GM18907 (cell line): ENCODE measurements around the gene EDN1.

Experiments
- ATAC-seq: cut with Tn5 transposase; IDR thresholded peaks from one replicate; pipeline ENCODE4 v1.9.1; 2021; ENCODE audit warnings: mild to moderate bottlenecking, moderate library complexity; ENCODE audit not compliant: unreplicated experiment

The EDN1 gene

GRCh38 chr6:12269110-12269509, 21.1 kb upstream of the EDN1 start:
- ATAC-seq = no peak

- ATAC-seq = no peak
Observed at GRCh38 chr6:12270551-12271230, 19.5 kb upstream of the EDN1 start.

GRCh38 chr6:12271594-12271993, 18.6 kb upstream of the EDN1 start:
- ATAC-seq = no peak

GRCh38 chr6:12271997-12272396, 18.2 kb upstream of the EDN1 start:
- ATAC-seq = no peak

DNA sequence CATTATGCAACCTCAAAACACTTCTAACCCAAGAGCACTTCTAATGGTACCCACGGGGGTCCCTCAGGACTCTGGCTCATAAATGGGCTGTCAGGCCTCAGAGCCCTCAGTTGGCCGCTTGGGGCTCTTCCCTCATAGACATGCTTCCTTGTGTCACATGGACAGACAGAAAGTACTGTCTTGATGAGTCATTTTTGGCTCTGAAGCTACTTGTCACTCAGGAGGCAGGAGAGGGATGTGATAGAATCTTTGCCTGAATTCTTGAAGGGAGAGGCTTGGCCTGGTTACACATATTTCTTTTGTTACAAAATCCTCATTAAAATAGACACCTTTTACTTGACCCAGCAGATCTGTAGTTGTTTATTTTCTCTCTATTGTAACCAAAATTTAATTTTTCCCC, 15.1 kb upstream of the EDN1 start:
- ATAC-seq = no peak

DNA sequence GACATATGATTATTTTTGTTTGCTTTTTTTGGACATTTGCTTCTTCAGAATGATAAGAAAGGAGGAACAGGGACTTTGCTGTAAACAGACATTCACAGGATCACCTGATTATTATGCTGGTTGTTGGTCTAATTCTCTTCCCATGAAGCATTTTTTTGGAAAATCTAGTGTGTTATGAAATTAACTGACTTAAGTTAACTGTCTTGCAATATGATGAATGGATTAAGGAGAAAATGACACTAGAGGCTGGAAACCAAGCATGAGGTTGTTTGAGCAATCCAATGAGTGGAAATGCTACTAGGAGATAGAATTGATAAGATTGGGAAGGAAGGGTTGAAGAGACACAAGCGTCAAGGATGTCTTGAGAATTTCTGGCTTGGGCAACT, 13.2 kb upstream of the EDN1 start:
- no peak for ATAC-seq

GRCh38 chr6:12277386-12277785, 12.8 kb upstream of the EDN1 start:
- ATAC-seq = no peak

GRCh38 chr6:12278915-12279314, 11.2 kb upstream of the EDN1 start:
- no peak for ATAC-seq

- no peak for ATAC-seq
Observed at GRCh38 chr6:12279322-12280091, 10.7 kb upstream of the EDN1 start.

DNA sequence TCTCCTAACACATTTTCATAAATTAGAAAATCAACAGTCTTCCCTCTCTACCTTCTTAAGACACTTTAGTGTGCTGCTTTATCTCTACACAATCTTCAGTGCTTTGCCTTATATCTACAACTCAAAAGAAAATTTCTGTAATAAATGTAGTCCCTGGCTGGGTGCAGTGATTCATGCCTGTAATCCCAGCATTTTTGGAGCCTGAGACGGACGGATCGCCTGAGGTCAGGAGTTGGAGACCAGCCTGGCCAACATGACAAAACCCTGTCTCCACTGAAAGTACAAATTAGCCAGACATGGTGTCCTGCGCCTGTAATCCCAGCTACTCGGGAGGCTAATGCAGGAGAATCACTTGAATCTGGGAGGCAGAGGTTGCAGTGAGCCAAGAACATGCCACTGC, 9.7 kb upstream of the EDN1 start:
- ATAC-seq = no peak

DNA sequence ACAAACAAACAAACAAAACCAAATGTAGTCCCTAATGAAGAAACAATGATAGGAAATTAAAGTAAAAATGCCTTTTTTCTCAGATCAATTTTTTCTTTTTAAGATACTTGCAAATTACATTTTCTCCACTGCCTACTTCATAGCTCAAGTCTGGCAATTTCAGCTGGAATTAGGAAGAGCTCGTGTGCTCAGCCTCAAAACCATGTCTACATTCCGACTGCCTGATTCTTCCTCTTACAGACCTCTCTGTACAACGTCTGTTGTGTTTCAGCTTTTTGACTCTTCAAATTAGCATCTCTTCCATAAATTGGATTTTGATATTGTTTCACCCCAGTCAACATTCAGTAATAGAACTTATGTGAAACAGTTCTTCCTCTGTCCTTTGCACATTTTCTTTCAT, 9.3 kb upstream of the EDN1 start:
- ATAC-seq = no peak

GRCh38 chr6:12283904-12284303, 6.3 kb upstream of the EDN1 start:
- no peak for ATAC-seq

DNA sequence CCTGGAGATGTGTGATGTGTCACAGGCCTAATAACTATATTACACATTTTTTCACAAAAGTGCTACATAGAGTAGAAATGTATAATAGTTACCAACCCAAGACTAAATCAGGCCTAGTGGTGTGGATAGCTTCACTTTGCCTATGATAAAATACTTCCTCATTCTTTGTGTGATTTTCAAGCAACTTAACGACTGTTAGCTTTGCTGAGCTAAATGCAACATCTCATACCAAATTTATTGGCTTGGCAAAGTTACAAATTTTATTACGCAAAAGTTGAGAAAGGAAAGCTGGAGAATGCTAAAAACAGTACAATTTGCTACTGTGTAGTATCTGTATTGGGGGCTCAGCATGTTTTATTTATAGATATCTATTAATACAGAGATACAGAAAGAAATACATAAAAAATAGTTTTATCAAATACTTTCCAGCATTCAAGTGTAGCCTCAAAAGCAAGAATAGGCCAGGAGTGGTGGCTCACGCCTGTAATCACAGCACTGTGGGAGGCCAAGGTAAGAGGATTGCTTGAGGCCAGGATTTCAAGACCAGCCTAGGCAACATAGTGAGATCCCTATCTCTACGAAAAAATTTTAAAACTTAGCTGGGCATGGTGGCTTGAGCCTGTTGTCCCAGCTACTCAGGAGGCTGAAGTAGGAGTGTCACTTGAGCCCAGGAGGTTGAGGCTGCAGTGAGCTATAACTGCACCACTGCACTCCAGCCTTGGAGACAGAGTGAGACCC, 3.6 kb upstream of the EDN1 start:
- no peak for ATAC-seq

DNA sequence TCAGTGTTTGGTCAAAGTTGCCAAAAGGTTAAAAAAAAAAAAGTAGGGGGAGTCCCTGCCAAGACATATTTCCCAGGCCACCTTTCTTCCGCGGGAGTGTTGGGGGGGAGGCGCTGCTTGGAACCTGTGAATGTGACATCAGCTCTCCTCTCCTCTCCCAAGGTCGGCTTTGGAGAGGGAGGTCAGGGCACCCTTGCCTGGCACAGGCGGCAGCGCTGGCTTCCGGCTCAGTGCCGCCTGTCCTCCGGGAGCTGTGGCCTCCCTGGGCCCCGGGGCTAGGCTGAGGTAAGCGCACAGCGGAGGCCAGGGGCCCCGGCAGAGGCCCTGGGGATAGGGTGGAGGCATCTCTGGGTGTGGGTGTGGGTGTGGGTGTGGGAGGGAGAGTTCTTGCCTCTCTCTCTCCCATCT, 1.9 kb upstream of the EDN1 start:
- ATAC-seq = no peak

DNA sequence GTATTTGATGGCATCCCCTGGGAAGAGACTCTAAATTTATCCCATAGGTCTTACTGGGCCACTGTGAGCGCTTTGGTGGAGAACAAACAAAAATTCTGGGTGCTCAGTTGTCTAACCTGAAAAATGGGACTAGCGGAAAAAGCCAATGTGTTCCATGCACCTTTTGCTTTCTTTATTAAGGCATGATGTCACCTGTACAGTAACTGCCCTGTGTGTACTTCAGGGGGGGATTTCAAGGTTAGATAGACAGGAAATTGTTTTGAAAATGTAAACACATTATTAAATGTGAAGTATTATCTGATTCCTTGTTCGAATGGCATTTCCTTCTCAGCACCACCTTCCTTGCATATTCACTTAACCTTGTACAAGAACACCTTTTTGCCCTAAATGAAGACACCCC, 1.2 kb upstream of the EDN1 start:
- no peak for ATAC-seq

- peak; percentile 36 for ATAC-seq
Observed at GRCh38 chr6:12289365-12289919, 719 bp upstream of the EDN1 start.

DNA sequence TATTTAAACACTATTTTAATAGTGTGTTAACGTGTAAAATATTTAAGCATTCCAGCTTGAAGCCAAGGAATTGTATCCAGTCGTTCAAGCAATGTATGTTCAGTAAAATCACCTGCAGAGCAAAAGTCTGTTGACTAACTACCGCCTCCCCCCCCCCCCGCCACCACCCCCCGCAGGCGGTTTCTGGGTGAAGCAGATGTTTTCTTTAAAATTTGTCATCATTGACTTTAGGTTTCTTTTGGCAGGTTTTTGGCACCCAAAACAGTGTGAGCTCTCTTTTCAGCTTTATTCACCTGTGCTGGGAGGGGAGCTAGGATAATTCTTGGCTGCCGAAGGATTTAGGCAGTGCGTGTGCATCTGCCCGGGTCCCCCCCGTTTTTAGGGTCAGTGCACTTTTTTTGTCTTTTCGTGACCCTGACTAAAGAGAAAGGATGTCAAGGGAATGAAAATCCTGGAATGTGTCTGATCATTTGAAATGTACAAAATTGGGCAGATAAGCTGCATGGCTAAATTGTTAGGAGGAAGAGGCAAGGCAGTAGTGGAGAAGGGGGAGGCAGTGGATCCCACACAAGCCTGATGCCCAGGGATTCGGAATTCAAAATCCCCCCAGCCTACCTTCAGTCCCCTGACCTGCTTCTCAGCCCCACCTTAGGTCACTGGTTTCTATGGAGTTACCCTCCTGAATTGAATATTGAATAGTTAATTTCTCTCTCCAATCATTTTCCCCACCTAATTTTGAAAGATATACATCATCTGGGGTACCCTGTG, 1.1 kb downstream of the EDN1 start:
- ATAC-seq = no peak

DNA sequence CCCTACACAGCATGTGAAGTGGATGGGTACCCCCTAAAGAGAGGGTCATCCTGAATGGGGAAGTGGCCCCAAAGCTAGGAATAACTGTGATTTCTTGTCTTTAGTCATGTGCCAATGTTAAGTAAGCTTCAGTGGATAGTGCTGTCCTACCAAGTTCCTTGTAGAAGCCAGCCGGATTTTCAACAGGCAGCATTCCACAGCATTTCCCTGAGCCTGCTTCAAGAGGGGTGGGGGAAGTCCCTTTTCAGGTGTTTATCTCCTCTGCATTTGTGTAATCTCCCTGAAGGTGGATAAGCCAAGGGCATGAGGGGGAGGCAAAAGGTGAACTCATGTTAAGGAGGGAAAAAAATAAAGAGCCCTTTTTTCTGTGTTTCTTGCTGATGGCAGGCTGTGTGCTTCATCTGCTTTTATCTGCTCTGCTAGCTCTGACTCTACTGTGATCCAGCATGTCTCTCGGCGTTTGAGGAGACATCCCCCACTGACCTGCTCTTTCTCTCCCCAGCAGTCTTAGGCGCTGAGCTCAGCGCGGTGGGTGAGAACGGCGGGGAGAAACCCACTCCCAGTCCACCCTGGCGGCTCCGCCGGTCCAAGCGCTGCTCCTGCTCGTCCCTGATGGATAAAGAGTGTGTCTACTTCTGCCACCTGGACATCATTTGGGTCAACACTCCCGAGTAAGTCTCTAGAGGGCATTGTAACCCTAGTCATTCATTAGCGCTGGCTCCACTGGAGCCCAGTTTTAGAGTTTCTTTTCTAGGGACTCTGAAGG, 1.9 kb downstream of the EDN1 start:
- ATAC-seq = no peak

DNA sequence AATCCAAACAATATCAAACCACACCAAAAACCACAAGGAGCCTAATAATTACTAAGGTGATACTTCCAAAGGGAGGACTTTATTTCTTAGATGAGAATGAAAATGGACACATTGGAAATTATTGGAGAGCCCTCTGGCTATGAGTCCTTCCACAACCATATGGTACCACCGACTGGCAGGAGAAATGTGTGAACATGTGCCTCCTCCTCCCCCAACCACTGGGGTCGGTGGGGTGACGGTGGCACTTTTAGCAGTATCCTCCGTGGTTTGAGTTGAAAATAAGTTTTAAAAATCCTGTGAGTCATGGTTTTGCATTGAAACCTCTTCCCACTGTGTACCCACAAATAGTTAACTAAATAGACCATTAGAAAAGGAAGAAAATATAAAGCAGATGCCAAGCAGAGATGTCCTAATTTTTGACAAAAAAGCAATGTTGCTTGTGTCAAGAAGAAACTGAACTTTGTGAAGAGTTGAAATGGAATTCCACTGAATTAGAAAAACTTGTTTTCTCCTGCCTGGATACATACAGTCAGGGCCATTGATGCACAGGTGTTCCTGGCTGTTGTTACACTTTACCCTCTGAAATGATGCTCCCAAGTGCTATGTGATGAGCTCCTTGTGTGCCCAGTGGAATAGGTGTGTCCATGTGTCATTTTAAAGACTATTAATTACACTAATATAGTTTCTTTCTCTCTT, 3.2 kb downstream of the EDN1 start:
- no peak for ATAC-seq
